Raji (cell line): Measurements from ENCODE around the gene WNT7B.

Experiments
- POLR2A ChIP-seq: IDR thresholded peaks from 2 replicates; pipeline ENCODE4 v1.6.1; 2011; ENCODE audit warnings: low read depth, low read length, control low read depth; ENCODE audit not compliant: insufficient read depth

Gene WNT7B

DNA sequence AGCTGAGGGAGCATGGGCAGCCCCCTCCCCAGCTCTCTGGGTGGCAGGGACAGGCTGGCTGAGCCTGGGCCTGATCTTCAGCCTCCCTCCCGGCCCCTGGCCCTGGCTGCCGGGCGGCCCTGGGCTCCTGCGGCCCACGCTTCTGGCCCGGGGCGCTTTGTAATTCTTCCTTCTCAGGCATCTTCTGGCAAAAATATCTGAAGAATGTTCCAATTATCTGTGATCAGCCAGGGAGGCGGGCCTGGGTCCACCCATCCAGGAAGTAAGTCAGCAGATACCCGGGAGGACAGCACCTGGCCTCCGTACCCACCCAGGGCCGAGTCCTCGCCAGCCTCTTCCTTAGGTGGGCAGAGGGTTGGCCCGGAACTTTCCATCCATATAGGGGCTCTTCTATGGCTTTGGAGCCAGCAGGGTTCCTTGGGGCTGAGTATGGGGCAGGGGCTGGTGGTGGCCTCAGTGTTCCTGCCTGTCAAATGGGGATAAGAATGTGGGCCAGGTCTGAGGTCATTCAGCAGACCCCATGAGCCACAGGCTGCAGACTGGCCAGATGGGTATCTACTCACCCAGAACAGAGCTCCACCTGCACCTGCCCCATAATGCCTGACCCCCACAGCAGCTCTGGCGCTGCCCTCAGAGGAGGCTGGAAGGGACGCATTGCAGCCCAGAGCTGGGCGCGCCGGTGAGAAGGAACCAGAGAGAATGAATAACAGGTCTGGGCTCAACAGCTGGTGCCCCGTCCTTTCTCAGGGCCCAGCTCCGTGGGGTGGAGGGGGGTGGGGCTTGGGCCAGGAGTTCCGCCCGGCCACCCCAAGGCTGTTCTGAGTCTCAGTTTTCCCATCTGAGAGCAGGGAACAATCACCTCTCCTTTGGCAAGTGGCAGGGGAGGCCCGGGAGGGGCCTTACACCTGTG lies 16.2 kb downstream of the WNT7B start:
- no peak for TF ChIP-seq POLR2A

DNA sequence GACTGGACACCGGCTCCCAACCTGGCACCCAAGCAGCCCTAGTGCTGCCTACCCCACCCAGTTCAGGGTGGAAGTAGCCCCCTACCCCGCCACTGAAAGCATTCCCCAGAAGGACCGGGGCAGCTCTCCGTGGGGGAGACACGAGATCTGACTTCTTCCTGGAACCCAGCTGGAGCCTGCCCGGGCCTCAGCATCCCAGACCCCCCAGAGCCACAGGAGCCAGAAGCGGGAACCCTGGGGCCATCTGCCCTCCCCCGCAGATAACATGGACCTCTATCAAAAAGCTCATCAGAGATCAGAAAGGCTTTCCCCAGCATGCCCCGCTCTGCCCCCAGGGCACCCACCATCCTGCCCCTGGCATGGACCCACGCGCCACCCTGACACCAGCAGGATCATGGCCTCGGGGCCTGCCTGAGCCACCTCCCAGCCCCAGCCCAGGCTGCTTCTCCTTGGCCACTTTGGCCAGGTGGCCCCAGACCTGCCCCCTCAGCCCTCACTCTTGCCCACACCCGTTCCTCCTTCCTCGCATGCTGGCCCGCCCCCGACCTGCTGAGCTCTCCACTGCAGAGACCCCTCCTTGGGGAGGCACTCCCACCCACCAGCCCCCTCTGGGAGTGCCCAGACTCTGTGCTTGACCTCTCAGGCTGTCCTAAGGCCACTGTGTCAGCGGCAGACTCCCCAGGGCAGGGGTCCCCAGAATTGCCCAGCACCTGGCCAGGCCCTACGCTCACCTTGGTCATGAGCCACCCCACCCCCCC lies 17.1 kb downstream of the WNT7B start:
- TF ChIP-seq POLR2A = no peak

DNA sequence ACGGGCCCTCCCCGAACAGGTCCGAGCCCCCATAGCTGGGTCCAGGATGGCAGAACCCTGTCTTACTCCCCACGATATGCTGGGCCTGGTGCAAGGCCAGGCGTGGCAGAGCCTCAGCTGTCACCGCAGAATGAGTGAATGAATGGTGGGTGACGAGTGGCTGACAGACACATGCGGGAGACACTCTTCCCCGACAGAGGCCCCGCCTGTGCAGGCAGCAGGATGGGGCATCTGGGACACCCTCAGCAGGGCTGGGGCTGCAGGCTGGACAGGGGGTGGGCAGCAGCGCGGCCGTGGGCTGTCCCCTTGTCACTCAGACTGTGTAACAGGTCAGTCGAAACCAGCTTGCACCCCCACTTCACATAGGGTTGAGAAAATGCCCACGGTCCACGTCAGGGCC lies 18.0 kb downstream of the WNT7B start:
- TF ChIP-seq POLR2A = no peak

DNA sequence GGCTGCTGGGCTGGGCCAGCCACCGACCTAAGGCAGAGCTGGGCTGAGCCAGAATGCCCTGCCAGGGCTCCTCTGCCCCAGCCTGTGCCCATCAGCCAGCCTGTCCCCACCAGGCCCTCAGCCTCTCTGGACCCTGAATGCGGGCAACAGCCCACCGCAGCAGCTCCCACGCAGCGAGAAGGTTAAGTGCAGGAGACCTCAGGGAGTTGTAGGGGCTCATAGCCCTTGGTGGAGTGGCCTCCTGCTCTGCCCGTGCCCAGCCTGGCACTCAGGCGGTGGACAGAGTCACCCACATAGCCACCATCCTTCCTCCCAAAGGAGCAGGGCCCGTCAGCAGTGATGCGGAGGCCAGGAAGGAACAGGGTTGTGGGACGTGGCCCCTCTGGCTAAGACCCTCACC lies 19.1 kb downstream of the WNT7B start:
- no peak for TF ChIP-seq POLR2A

DNA sequence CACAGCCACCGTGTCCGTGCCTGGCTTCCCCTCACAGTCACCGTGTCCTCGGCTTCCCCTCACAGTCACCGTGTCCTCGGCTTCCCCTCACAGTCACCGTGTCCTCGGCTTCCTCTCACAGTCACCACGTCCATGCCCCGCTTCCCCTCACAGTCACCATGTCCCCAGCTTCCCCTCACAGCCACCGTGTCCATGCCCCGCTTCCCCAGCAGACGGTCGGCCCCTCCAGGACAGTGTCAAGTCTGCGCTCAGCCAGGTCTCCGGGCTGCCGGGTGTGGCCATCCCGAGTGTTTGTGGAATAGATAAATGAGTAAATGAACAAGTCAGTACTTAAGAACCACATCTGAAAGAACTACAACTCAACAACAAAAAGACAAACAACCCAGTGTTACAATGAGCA lies 23.8 kb downstream of the WNT7B start:
- no peak for TF ChIP-seq POLR2A

DNA sequence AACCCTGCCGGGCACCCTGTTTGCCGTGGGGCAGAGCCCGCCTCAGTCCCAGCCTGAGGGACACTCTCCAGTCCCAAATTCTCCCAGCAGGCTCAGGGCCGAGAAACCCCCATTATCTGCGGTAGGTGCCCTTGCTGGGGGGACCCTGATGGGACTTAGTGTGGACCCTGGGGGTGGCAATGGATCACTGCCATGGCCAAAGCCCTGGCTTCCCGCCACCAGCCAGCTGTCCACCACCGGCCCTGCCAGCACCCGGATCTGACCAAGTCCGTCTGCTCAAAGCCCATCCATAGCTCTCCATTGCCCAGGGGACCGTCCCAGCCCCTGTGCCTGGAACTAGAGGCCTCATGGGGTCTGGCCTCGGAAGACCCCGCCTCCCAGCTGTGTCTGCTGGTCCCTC lies 24.4 kb downstream of the WNT7B start:
- no peak for TF ChIP-seq POLR2A

DNA sequence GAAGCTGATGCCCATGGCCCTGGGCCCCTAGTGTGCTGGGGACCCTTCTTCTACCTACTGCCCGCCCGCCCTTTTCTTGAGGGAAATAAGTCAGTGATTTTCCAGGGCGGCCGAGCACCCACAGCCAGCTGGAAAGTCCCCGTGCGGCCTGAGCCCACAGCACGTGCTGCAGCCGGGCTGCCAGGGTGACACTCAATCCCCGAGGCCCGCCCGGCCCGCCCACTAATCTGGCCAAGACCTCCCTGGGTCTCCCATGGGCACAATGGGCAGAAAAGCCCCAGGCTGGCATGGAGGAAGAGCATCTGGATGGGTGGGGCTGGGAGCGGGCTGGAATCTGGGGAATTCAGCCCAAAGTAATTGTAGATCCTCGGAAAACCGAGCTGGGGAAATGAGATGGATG lies 24.8 kb downstream of the WNT7B start:
- no peak for TF ChIP-seq POLR2A

DNA sequence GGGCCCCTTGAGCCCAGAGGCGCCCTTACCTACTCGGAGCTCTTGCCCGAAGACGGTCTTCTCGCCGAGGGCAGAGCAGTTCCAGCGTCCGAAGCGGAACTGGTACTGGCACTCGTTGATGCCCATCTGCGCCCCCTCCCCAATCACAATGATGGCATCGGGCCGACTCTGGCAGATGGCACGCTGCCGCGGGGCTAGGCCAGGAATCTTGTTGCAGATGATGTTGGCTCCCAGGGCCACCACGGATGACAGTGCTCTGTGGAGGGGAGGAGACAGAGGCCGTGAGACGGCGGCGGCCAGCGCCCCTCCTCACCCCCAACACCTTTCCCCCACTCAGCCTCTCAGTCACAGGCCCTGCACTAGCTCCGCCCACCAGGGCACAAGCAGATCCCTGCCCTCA lies 27.1 kb downstream of the WNT7B start:
- no peak for TF ChIP-seq POLR2A

DNA sequence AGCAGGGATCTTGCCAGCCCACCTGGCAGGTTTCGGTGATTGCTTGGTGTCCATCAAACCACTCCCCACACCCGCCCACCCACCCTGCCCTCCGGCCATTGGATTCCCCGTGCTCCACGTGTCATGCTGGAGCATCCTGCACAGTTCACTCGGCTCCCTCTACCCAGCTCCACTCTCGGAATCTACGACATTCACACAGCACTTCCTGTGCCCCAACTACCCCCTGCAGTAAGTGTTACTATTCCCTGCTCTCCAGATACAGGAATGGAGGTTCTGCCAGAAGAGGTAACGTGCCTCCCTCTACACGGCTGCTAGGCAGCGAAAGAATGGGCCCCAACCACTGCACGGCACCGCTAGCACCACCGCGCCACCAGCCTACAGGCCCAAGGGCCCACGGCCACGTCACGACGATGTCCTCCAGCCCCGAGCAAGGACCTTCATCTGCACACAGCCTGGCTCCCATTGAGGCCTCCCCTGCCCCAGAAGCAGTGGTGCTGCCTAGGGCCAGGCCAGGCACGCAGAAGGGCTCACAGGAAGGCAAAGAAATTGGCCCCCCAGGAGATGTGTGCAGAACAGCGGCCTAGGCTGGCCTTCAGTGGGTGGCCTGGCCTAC lies 27.6 kb downstream of the WNT7B start:
- no peak for TF ChIP-seq POLR2A

DNA sequence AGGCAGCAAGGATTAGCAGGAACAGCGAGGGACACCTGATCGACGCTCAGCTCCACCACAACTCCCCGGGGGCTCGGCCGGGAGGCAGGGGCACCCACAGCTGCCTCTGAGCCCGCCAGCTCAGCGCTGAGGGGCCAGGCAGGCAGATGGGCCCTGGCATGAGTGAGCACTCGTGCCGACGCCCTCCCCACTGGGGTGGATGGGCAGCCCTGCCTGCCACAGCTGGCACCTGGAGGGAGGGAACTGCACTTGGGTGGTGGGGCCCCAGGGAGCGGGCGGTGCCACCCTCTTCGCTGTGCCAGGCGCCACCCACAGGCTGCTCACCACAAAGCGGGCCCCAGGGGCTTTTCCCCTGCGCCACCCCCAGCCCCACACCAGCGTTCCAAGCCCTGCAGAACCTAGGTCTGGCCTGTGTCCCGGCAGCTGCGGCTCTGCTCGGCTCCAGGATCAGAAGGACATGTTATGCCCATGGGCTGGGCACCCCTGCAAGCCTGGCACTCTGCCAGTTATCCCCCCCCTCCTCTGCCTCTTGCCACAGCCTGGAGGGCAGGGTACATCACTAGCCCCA lies 28.8 kb downstream of the WNT7B start:
- TF ChIP-seq POLR2A = no peak

DNA sequence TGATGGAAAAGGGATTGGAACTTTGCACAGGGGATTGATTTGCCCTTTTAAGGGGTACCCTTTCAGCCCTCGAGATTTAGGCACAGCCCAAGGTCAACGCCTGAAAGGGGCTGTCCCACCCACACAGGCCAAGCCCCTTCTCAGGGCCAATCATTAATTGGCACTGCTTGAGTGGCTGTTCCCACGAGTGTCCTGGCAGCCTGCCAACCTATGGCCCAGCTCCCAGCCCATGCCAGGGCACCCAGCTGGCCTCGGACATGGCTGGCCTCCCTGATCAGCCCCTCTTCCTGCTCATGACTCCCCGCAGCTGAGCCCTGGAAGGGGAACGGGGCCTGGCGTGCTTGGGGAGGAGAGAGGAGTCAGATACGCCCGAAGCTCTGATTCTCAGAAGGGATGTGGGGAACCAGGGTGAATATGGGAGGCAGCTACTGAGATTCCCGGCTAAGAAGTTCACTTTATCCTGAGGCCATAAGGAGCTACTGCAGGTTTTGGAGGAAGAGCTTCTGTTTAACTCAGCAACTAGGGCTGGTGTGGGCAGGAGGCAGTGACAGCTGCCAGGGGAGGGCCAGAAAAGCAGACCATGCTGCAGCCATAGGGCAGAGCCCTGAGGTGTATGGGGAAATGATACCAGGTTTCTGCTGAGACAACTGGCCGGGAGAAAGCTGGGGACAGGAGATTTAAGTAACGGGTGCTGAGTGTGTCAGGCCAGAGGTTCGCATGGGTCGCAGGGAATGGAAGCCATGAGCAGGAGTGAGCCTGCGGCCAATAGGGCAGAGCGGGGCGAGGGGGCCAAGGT lies 30.0 kb downstream of the WNT7B start:
- TF ChIP-seq POLR2A = no peak

DNA sequence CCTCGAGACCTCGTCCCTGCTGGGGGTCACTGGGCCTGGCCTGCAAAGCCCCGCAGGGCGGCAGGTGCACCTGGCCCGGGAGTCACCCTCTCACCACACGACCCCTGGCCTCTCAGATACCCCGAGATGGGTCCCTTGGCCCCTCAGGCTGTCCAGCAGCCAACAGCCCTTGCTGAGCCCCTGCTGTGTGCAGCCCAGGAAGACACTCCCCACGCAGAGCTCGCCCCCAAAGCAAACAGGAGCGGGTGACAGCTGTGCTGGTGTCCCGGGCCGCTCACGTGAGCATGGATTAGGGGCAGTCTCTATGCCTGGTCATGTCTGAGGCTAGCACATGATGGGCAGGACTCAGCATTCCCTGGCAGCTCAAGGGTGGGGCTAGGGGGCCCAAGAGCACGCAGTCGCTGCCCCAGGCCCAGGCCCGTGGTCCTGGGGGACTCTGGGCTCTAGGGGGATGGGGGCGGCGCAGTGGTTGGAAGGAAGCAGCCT lies 31.3 kb downstream of the WNT7B start:
- no peak for TF ChIP-seq POLR2A

DNA sequence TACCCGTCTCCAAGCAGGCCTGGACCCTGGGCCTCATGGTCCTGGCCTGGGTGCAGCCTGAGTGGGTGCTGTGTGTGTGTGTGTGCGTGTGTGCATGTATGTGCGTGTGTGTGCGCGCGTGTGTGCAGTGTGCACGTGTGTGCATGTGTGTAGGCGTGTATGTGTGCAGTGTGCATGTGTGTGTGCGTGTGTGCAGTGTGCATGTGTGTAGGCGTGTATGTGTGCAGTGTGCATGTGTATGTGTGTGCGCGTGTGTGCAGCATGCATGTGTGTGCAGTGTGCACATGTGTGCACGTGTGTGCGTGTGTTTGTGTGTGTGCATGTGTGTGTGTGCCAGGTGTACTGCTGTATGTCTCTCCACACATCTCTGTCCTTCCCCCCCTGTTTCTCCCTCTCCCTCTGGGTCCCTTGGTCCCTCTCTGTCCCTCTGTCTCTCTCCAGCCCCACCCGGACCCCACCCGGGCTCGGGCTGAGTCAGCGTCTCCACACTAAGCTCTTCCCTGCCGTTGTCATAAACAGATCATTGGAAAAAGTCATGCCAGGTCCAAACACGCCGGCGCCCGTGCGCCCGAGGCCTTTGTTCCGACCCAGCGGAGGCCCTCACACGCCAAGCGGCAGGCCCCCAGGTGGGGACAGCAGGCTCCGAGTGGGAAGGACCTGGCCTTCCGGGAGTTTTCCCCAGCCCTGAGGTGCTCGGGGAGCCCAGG lies 34.0 kb downstream of the WNT7B start:
- no peak for TF ChIP-seq POLR2A

DNA sequence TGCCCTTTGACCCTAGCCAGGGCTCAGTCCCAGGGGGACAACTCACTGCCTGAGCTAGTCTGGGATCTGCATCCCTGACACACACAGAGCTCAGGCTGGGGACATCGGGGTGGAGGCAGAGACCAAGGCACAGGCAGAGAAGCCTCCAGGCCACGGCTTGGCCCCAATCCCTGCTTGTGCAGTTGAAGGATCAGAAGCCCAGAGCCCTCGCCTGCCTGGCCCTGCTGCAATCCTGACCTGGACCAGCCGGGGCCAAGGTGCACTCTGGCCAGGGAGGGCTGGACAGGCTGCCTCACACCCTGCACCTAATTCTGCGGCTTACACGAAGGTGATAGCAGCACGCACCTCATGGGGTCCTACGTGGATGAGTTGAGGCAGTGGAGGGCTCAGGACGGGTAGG lies 34.6 kb downstream of the WNT7B start:
- no peak for TF ChIP-seq POLR2A
